Loucy (cell line): ENCODE measurements around the gene ASCL2.

Experiments
- CTCF ChIP-seq: fragments of 200-600 bp; sonication (generic); conservative IDR thresholded peaks from 2 replicates; pipeline ENCODE4 v1.5.1; 2014; ENCODE audit warnings: mild to moderate bottlenecking, antibody characterized with exemption, low read length
- EZH2phosphoT487 ChIP-seq: fragments of 200-600 bp; IDR thresholded peaks from 2 replicates; pipeline ENCODE4 v1.6.1; 2018; ENCODE audit warnings: antibody characterized with exemption, mild to moderate bottlenecking, moderate library complexity, borderline replicate concordance

GRCh38 chr11:2311353-2312133 is 41.2 kb upstream of the ASCL2 start:
- TF ChIP-seq EZH2phosphoT487 (no peak), CTCF (no peak)
